ENCODE results near the gene DNAJC28. TPM values are rescaled to one million over a fixed set of nuclear protein-coding genes. Genes with fewer than 3 reads are reported as not detected.

The DNAJC28 gene
- total RNA-seq, 1 experiment from 2014 or later = 3.5 TPM

DNA sequence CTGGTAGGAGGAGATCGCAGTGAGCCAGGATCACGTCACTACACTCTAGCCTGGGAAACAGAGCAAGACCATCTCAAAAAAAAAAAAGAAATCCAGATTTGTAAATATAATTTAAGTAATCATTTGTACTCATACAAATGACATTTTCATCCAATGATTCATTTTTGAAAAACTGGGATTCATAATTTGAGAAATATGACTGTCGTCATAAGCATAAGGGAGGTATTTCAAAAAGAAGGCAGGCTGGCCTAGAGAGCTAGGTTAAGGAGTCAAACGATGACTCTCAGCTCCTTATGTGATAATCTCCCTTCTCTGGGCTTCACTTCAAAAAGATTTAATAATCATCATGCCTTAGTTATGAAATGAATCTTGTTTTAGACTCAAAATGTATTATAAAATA lies 48.1 kb upstream of the DNAJC28 start (continued):
- TF ChIP-seq, protein P1, sequence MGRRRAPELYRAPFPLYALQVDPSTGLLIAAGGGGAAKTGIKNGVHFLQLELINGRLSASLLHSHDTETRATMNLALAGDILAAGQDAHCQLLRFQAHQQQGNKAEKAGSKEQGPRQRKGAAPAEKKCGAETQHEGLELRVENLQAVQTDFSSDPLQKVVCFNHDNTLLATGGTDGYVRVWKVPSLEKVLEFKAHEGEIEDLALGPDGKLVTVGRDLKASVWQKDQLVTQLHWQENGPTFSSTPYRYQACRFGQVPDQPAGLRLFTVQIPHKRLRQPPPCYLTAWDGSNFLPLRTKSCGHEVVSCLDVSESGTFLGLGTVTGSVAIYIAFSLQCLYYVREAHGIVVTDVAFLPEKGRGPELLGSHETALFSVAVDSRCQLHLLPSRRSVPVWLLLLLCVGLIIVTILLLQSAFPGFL (CRISPR knock-in tag; IDR thresholded peaks at IDR 0.05; ENCODE audit: borderline replicate concordance) = no peak
- TF ChIP-seq, protein P2, sequence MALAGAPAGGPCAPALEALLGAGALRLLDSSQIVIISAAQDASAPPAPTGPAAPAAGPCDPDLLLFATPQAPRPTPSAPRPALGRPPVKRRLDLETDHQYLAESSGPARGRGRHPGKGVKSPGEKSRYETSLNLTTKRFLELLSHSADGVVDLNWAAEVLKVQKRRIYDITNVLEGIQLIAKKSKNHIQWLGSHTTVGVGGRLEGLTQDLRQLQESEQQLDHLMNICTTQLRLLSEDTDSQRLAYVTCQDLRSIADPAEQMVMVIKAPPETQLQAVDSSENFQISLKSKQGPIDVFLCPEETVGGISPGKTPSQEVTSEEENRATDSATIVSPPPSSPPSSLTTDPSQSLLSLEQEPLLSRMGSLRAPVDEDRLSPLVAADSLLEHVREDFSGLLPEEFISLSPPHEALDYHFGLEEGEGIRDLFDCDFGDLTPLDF (CRISPR knock-in tag; IDR thresholded peaks at IDR 0.05) = no peak
- TF ChIP-seq, protein P3, sequence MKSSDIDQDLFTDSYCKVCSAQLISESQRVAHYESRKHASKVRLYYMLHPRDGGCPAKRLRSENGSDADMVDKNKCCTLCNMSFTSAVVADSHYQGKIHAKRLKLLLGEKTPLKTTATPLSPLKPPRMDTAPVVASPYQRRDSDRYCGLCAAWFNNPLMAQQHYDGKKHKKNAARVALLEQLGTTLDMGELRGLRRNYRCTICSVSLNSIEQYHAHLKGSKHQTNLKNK (CRISPR knock-in tag; IDR thresholded peaks at IDR 0.05) = no peak
- no peak for TF ChIP-seq RORB (CRISPR knock-in tag; IDR thresholded peaks at IDR 0.05)
- TF ChIP-seq ZNF232 (CRISPR knock-in tag; IDR thresholded peaks at IDR 0.05) = no peak
- TF ChIP-seq, protein P4, sequence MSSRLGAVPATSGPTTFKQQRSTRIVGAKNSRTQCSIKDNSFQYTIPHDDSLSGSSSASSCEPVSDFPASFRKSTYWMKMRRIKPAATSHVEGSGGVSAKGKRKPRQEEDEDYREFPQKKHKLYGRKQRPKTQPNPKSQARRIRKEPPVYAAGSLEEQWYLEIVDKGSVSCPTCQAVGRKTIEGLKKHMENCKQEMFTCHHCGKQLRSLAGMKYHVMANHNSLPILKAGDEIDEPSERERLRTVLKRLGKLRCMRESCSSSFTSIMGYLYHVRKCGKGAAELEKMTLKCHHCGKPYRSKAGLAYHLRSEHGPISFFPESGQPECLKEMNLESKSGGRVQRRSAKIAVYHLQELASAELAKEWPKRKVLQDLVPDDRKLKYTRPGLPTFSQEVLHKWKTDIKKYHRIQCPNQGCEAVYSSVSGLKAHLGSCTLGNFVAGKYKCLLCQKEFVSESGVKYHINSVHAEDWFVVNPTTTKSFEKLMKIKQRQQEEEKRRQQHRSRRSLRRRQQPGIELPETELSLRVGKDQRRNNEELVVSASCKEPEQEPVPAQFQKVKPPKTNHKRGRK (CRISPR knock-in tag; IDR thresholded peaks at IDR 0.05; ENCODE audit: borderline replicate concordance) = no peak
- TF ChIP-seq, protein P5, sequence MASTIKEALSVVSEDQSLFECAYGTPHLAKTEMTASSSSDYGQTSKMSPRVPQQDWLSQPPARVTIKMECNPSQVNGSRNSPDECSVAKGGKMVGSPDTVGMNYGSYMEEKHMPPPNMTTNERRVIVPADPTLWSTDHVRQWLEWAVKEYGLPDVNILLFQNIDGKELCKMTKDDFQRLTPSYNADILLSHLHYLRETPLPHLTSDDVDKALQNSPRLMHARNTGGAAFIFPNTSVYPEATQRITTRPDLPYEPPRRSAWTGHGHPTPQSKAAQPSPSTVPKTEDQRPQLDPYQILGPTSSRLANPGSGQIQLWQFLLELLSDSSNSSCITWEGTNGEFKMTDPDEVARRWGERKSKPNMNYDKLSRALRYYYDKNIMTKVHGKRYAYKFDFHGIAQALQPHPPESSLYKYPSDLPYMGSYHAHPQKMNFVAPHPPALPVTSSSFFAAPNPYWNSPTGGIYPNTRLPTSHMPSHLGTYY (CRISPR knock-in tag; IDR thresholded peaks at IDR 0.05) = no peak
- no peak for TF ChIP-seq FOXJ3 (CRISPR knock-in tag; IDR thresholded peaks at IDR 0.05; ENCODE audit: borderline replicate concordance)

DNA sequence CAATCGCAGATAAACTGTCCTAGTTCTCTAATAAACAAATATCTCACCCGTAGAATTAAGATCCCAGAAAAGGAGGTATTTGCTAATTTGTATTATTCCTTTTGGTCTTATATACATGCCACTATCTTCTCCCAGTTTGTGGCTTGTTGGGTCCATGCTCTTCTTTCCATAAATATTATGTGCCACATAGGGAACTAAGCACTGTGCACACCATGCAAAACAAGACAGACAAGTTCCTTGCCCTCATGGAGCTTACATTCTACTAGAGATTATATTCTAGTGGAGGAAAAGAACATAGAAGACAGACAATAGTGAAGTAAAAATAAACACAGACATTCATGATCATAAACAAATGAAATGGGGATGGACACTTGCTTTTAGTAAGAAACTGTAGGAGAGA lies 45.7 kb upstream of the DNAJC28 start:
- DNase-seq (ENCODE audit: low spot score) = no peak
- H3K4me3 Mint-ChIP-seq = no peak overlapping the region
- H3K27ac Mint-ChIP-seq = no peak overlapping the region
- H3K9me3 Mint-ChIP-seq = peaks cover 6% of the 10 kb centered on the region
- no peak for ATAC-seq
- POLR2A ChIA-PET = no interaction called here
- H3K4me1 Mint-ChIP-seq = peaks cover 8% of the 10 kb centered on the region
- TF ChIP-seq, protein P5 (CRISPR knock-in tag; IDR thresholded peaks at IDR 0.05) = no peak
- TF ChIP-seq, protein P6, sequence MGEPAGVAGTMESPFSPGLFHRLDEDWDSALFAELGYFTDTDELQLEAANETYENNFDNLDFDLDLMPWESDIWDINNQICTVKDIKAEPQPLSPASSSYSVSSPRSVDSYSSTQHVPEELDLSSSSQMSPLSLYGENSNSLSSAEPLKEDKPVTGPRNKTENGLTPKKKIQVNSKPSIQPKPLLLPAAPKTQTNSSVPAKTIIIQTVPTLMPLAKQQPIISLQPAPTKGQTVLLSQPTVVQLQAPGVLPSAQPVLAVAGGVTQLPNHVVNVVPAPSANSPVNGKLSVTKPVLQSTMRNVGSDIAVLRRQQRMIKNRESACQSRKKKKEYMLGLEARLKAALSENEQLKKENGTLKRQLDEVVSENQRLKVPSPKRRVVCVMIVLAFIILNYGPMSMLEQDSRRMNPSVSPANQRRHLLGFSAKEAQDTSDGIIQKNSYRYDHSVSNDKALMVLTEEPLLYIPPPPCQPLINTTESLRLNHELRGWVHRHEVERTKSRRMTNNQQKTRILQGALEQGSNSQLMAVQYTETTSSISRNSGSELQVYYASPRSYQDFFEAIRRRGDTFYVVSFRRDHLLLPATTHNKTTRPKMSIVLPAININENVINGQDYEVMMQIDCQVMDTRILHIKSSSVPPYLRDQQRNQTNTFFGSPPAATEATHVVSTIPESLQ (CRISPR knock-in tag; IDR thresholded peaks at IDR 0.05) = no peak
- no peak for TF ChIP-seq ZNF416 (CRISPR knock-in tag; IDR thresholded peaks at IDR 0.05)
- TF ChIP-seq RELA (CRISPR knock-in tag; IDR thresholded peaks at IDR 0.05; ENCODE audit: borderline replicate concordance) = no peak
- no peak for TF ChIP-seq NFE2L1 (CRISPR knock-in tag; IDR thresholded peaks at IDR 0.05)
- TF ChIP-seq SOX15 (CRISPR knock-in tag; IDR thresholded peaks at IDR 0.05) = no peak
- no peak for TF ChIP-seq ETV6 (CRISPR knock-in tag; IDR thresholded peaks at IDR 0.05)
- TF ChIP-seq ZNF219 (CRISPR knock-in tag; IDR thresholded peaks at IDR 0.05; ENCODE audit: borderline replicate concordance) = no peak
- no peak for TF ChIP-seq ZNF138 (CRISPR knock-in tag; conservative IDR thresholded peaks at IDR 0.05)
- TF ChIP-seq SMAD3 (CRISPR knock-in tag; IDR thresholded peaks at IDR 0.05; ENCODE audit: borderline replicate concordance) = no peak
- no peak for TF ChIP-seq KAT7 (CRISPR knock-in tag; IDR thresholded peaks at IDR 0.05; ENCODE audit: borderline replicate concordance)
- TF ChIP-seq, protein P7, sequence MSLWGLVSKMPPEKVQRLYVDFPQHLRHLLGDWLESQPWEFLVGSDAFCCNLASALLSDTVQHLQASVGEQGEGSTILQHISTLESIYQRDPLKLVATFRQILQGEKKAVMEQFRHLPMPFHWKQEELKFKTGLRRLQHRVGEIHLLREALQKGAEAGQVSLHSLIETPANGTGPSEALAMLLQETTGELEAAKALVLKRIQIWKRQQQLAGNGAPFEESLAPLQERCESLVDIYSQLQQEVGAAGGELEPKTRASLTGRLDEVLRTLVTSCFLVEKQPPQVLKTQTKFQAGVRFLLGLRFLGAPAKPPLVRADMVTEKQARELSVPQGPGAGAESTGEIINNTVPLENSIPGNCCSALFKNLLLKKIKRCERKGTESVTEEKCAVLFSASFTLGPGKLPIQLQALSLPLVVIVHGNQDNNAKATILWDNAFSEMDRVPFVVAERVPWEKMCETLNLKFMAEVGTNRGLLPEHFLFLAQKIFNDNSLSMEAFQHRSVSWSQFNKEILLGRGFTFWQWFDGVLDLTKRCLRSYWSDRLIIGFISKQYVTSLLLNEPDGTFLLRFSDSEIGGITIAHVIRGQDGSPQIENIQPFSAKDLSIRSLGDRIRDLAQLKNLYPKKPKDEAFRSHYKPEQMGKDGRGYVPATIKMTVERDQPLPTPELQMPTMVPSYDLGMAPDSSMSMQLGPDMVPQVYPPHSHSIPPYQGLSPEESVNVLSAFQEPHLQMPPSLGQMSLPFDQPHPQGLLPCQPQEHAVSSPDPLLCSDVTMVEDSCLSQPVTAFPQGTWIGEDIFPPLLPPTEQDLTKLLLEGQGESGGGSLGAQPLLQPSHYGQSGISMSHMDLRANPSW (CRISPR knock-in tag; conservative IDR thresholded peaks at IDR 0.05; ENCODE audit: low read depth) = no peak
- no peak for TF ChIP-seq CBFB (CRISPR knock-in tag; IDR thresholded peaks at IDR 0.05; ENCODE audit: low read depth)
- TF ChIP-seq, protein P8, sequence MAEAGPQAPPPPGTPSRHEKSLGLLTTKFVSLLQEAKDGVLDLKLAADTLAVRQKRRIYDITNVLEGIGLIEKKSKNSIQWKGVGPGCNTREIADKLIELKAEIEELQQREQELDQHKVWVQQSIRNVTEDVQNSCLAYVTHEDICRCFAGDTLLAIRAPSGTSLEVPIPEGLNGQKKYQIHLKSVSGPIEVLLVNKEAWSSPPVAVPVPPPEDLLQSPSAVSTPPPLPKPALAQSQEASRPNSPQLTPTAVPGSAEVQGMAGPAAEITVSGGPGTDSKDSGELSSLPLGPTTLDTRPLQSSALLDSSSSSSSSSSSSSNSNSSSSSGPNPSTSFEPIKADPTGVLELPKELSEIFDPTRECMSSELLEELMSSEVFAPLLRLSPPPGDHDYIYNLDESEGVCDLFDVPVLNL (CRISPR knock-in tag; IDR thresholded peaks at IDR 0.05; ENCODE audit: borderline replicate concordance, low read depth) = no peak
- no peak for TF ChIP-seq NR1H2 (CRISPR knock-in tag; IDR thresholded peaks at IDR 0.05)
- CTCF ChIA-PET = no interaction called here
- no peaks in the 10 kb centered on the region for H3K27me3 Mint-ChIP-seq (ENCODE audit: low read depth)
- H3K36me3 Mint-ChIP-seq = peaks cover 72% of the 10 kb centered on the region

Measured in WTC11 (cell line).